K562 (cell line): ENCODE results near the gene H2BK1. TPM values are rescaled to one million over a fixed set of nuclear protein-coding genes. Genes with fewer than 3 reads are reported as not detected.

Experiments used
- E2F3 ChIP-seq: fragments of 250-450 bp; sonication (Bioruptor Pico); IDR thresholded peaks from 2 replicates; pipeline ENCODE4 v1.4.0; 2020; ENCODE audit warnings: mild to moderate bottlenecking
- ERF ChIP-seq: fragments of 450-650 bp; formaldehyde crosslinking; IDR thresholded peaks from 2 replicates; pipeline ENCODE4 v1.4.0; 2020; ENCODE audit warnings: mild to moderate bottlenecking, mixed read lengths
- HNRNPL ChIP-seq: fragments of 200-400 bp; formaldehyde crosslinking; IDR thresholded peaks from 2 replicates; pipeline ENCODE4 v1.6.1; 2017; ENCODE audit warnings: low read depth, mild to moderate bottlenecking, low read length
- JUND ChIP-seq, 2 experiments: IDR thresholded peaks; 2 replicates in 1 of 2; 3 replicates in 1 of 2; pipeline ENCODE4 v1.6.1; 2011; ENCODE audit warnings: borderline replicate concordance in 2 of 2, low read depth in 2 of 2, low read length in 2 of 2, improper control_type of control experiment in 1 of 2, missing biosample characterization in 1 of 2, missing genetic modification characterization in 1 of 2, missing genetic modification reagents in 1 of 2
- MYC ChIP-seq, 2 experiments: fragments of 250-450 bp in 1 of 2; sonication (Bioruptor Pico) in 1 of 2; IDR thresholded peaks; 2 replicates each; pipeline versions ENCODE4 v1.5.1 to v1.6.1; 2012 to 2021; ENCODE audit warnings: low read depth in 2 of 2, borderline replicate concordance in 1 of 2, improper control_type of control experiment in 1 of 2, low read length in 1 of 2, mild to moderate bottlenecking in 1 of 2, moderate library complexity in 1 of 2
- NR2C1 ChIP-seq, 2 experiments: fragments of 450-650 bp; IDR thresholded peaks; 2 replicates each; pipeline ENCODE4 v1.6.1; 2017; ENCODE audit warnings: mild to moderate bottlenecking in 2 of 2, antibody characterized with exemption in 1 of 2, inconsistent platforms in 1 of 2, missing compliant biosample characterization in 1 of 2, missing genetic modification characterization in 1 of 2
- RBBP5 ChIP-seq: fragments of 200-600 bp; sonication (generic); IDR thresholded peaks from 2 replicates; pipeline ENCODE4 v1.6.1; 2012; ENCODE audit warnings: borderline replicate concordance, mild to moderate bottlenecking, low read length, control low read depth, inconsistent platforms; ENCODE audit not compliant: insufficient read depth, poor library complexity, severe bottlenecking
- SNRNP70 ChIP-seq: fragments of 200-400 bp; formaldehyde crosslinking; optimal IDR thresholded peaks from 2 replicates; pipeline ENCODE3; 2017; ENCODE audit warnings: low read depth, low read length
- TBP ChIP-seq: optimal IDR thresholded peaks from 2 replicates; pipeline ENCODE3; 2011; ENCODE audit warnings: low read depth, low read length, improper control_type of control experiment
- TCF7L2 ChIP-seq: fragments of 150-350 bp; IDR thresholded peaks from 2 replicates; pipeline ENCODE4 v1.6.1; 2016; ENCODE audit warnings: low read depth, mild to moderate bottlenecking, low read length, moderate library complexity
- ZBTB40 ChIP-seq, 2 experiments: fragments of 450-650 bp in 1 of 2; sonication (generic) in 1 of 2; formaldehyde crosslinking in 1 of 2; IDR thresholded peaks; 2 replicates each; pipeline versions ENCODE4 v1.7.1 to v1.9.0; 2016 to 2022; ENCODE audit warnings: inconsistent platforms in 1 of 2, mild to moderate bottlenecking in 1 of 2, missing genetic modification reagents in 1 of 2
- ZNF655 ChIP-seq: fragments of 250-450 bp; sonication (Bioruptor Pico); IDR thresholded peaks from 2 replicates; pipeline ENCODE4 v1.5.0; 2021
- polyA plus RNA-seq, 8 experiments: library from polyadenylated mRNA; depleted of rRNA in 4 of 8; stranded (reverse) in 5 of 8; unstranded in 3 of 8; fragments of >200 nt; fragmentation: Nextera tagmentation in 2 of 8; fragmentation: Illumina TruSeq in 1 of 8; extraction: Ambion mirVana in 2 of 8; extraction: Trizol in 1 of 8; gene quantifications; 2 replicates each; pipeline versions ENCODE4 v1.2.1 to v1.2.3, GENCODE V29; 2011 to 2014; ENCODE audit warnings: inconsistent platforms in 1 of 8, missing spikeins in 1 of 8
- total RNA-seq, 7 experiments: library from RNA; depleted of rRNA in 6 of 7; stranded (reverse); fragments of >200 nt in 6 of 7; fragmentation: Illumina TruSeq in 2 of 7; extraction: Trizol in 2 of 7; gene quantifications; 2 replicates each; pipeline versions ENCODE4 v1.2.1 to v1.2.3, GENCODE V29; 2011 to 2021; ENCODE audit warnings: low replicate concordance in 1 of 7

H2BK1 gene
- total and polyA plus RNA-seq, 9 of the 15 experiments (the other 6 are each of a cell fraction or from before 2014, with no cell fraction given): not detected

- TF ChIP-seq ZBTB40 (IDR thresholded peaks at IDR 0.05) (peak; percentile 93), ZBTB40 (CRISPR knock-in tag; IDR thresholded peaks at IDR 0.05) (no peak), JUND (IDR thresholded peaks at IDR 0.05; ENCODE audit: borderline replicate concordance, low read depth, low read length) (peak; percentile 57; the same call in 1 of the 2 replicates), JUND (tag; IDR thresholded peaks at IDR 0.05; ENCODE audit: borderline replicate concordance, low read depth, low read length) (no peak; the same call in 2 of the 3 replicates), ZNF655 (CRISPR knock-in tag) (no peak), NR2C1 (IDR thresholded peaks at IDR 0.05) (no peak), NR2C1 (tag; IDR thresholded peaks at IDR 0.05) (no peak), TCF7L2 (no peak), SNRNP70 (no peak), ERF (peak; percentile 48; the same call in 1 of the 2 replicates), RBBP5 (peak; percentile 78), HNRNPL (peak; percentile 73; the same call in 1 of the 2 replicates), TBP (peak; percentile 59), E2F3 (CRISPR knock-in tag) (peak; percentile 24; the same call in 1 of the 2 replicates), MYC (IDR thresholded peaks at IDR 0.05; ENCODE audit: low read depth, low read length) (0 out of 2 replicates have a peak, but pooled peaks have one; percentile 34), MYC (CRISPR knock-in tag; IDR thresholded peaks at IDR 0.05; ENCODE audit: borderline replicate concordance, low read depth) (no peak)
Observed at GRCh38 chr7:151232091-151232916, 22.0 kb upstream of the H2BK1 start, which contains the start of gene CHPF2 (continued).
